Panc1 (cell line): Measurements from ENCODE around the gene PROSER1. TPM values are rescaled to one million over a fixed set of nuclear protein-coding genes. Genes with fewer than 3 reads are reported as not detected.

Experiments used
- ATAC-seq: fragments of 200-7000 bp; cut with Tn5 transposase; 2 replicates; pipeline ENCODE4 v1.9.1; 2020; ENCODE audit warnings: mild to moderate bottlenecking, moderate library complexity
- BruUV-seq: library from RNA; stranded (reverse); fragments of 400-500 nt; replicated peaks from 2 replicates; lab custom pipeline; 2021; lab: Mats Ljungman, UMichigan
- CTCF ChIA-PET: fragments of 300-600 bp; sonication (Branson Sonifier 250); formaldehyde crosslinking; loops from one replicate; lab custom pipeline; 2022; ENCODE audit warnings: antibody characterized with exemption; lab: Charles Lee
- POLR2A ChIA-PET: fragments of 300-600 bp; sonication (Branson Sonifier 250); formaldehyde crosslinking; loops from one replicate; lab custom pipeline; 2022; ENCODE audit warnings: antibody characterized with exemption; lab: Charles Lee
- DNase-seq: peaks from one replicate; pipeline ENCODE4 v3.0.0-alpha.2; 2010; ENCODE audit warnings: low read depth, low spot score
- H3K27ac ChIP-seq: 2 replicates; pipeline ENCODE4 v1.5.1; 2011; ENCODE audit warnings: mild to moderate bottlenecking, low read length, inconsistent platforms
- H3K27me3 ChIP-seq: fragments of 200-500 bp; sonication (Bioruptor generic); 2 replicates; pipeline ENCODE4 v1.6.0; 2014; ENCODE audit warnings: low read length, inconsistent platforms; ENCODE audit not compliant: control insufficient read depth, insufficient read depth
- H3K36me3 ChIP-seq: fragments of 200-500 bp; sonication (Bioruptor generic); 2 replicates; pipeline ENCODE4 v1.5.1; 2014; ENCODE audit warnings: inconsistent platforms, mild to moderate bottlenecking, low read length, moderate library complexity; ENCODE audit not compliant: control insufficient read depth, insufficient read depth
- H3K4me1 ChIP-seq: 2 replicates; pipeline ENCODE4 v1.5.1; 2011; ENCODE audit warnings: inconsistent platforms, mild to moderate bottlenecking, low read length, moderate library complexity; ENCODE audit not compliant: control insufficient read depth, insufficient read depth
- H3K4me3 ChIP-seq, 2 experiments: 2 replicates each; pipeline ENCODE4 v1.5.1; 2011 to 2012; ENCODE audit warnings: low read depth in 2 of 2, low read length in 2 of 2, mild to moderate bottlenecking in 2 of 2, inconsistent platforms in 1 of 2, moderate library complexity in 1 of 2
- H3K9me3 ChIP-seq: fragments of 200-500 bp; sonication (Bioruptor generic); 2 replicates; pipeline ENCODE4 v1.5.1; 2014; ENCODE audit warnings: low read depth, mild to moderate bottlenecking, inconsistent platforms, low read length, moderate library complexity; ENCODE audit not compliant: control insufficient read depth, insufficient read depth
- CTCF ChIP-seq: fragments of 450-650 bp; IDR thresholded peaks from 2 replicates; pipeline ENCODE4 v1.5.1; 2017; ENCODE audit warnings: mild to moderate bottlenecking
- POLR2AphosphoS5 ChIP-seq: IDR thresholded peaks from 2 replicates; pipeline ENCODE4 v1.6.1; 2012; ENCODE audit warnings: mild to moderate bottlenecking, low read depth, low read length, moderate library complexity
- SIN3A ChIP-seq: IDR thresholded peaks from 2 replicates; pipeline ENCODE4 v1.6.1; 2012; ENCODE audit warnings: low read depth, mild to moderate bottlenecking, low read length, moderate library complexity, borderline replicate concordance; ENCODE audit not compliant: insufficient read depth
- TCF7L2 ChIP-seq: IDR thresholded peaks from 2 replicates; pipeline ENCODE4 v1.6.1; 2011; ENCODE audit warnings: mild to moderate bottlenecking, low read depth, low read length, inconsistent platforms
- in situ Hi-C: cut with HindIII; loops from 2 replicates; pipeline ENCODE4 v1.10.0; 2016; ENCODE audit warnings: low sequenced_read_pairs, low pct_unique_long_range_greater_than_20kb
- intact Hi-C: fragments of 100-400 bp; cut with micrococcal nuclease; formaldehyde crosslinking; loops from one replicate; pipeline ENCODE4 v1.10.0; 2022; ENCODE audit not compliant: unreplicated experiment
- total RNA-seq: library from RNA; stranded (reverse); gene quantifications from one replicate; pipeline ENCODE4 v1.2.1, GENCODE V29; 2021; ENCODE audit not compliant: unreplicated experiment
- TF ChIP-seq, protein P1 (sequence below), 2 experiments: IDR thresholded peaks; 2 replicates each; pipeline ENCODE4 v1.6.1; 2011 to 2012; ENCODE audit warnings: low read depth in 2 of 2, control low read depth in 1 of 2, low read length in 1 of 2, mild to moderate bottlenecking in 1 of 2, moderate library complexity in 1 of 2; ENCODE audit not compliant: insufficient read depth in 1 of 2

The PROSER1 gene
- total RNA-seq, 1 experiment from 2014 or later: 24.7 TPM

- Histone ChIP-seq H3K4me3 (no peak overlapping the region), H3K36me3 (peaks cover 17% of the 10 kb centered on the region), H3K4me1 (no peaks in the 10 kb centered on the region), H3K27ac (no peak overlapping the region), H3K27me3 (no peaks in the 10 kb centered on the region), H3K9me3 (no peaks in the 10 kb centered on the region)
- DNase-seq: no peak
- ATAC-seq: no peak
- ChIA-PET CTCF (no interaction called here), POLR2A (interaction anchor here (0.6 kb wide), 1 partner anchor 10 kb away, joined by 4 read pairs; no protein-coding TSS in a partner anchor)
- intact Hi-C loops: no loop called here
- in situ Hi-C loops: no loop called here
- TF ChIP-seq SIN3A (no peak), TCF7L2 (no peak), CTCF (no peak), POLR2AphosphoS5 (no peak)
- TF ChIP-seq, protein P1, sequence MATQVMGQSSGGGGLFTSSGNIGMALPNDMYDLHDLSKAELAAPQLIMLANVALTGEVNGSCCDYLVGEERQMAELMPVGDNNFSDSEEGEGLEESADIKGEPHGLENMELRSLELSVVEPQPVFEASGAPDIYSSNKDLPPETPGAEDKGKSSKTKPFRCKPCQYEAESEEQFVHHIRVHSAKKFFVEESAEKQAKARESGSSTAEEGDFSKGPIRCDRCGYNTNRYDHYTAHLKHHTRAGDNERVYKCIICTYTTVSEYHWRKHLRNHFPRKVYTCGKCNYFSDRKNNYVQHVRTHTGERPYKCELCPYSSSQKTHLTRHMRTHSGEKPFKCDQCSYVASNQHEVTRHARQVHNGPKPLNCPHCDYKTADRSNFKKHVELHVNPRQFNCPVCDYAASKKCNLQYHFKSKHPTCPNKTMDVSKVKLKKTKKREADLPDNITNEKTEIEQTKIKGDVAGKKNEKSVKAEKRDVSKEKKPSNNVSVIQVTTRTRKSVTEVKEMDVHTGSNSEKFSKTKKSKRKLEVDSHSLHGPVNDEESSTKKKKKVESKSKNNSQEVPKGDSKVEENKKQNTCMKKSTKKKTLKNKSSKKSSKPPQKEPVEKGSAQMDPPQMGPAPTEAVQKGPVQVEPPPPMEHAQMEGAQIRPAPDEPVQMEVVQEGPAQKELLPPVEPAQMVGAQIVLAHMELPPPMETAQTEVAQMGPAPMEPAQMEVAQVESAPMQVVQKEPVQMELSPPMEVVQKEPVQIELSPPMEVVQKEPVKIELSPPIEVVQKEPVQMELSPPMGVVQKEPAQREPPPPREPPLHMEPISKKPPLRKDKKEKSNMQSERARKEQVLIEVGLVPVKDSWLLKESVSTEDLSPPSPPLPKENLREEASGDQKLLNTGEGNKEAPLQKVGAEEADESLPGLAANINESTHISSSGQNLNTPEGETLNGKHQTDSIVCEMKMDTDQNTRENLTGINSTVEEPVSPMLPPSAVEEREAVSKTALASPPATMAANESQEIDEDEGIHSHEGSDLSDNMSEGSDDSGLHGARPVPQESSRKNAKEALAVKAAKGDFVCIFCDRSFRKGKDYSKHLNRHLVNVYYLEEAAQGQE (IDR thresholded peaks at IDR 0.05; ENCODE audit: insufficient read depth in 1 of 2, low read depth in 2 of 2, low read length in 1 of 2): no peak
- BruUV-seq: no TSS peak
These were observed 14.6 kb downstream of the PROSER1 start for GRCh38 chr13:39023316-39023715.

- Histone ChIP-seq H3K27ac (no peak overlapping the region), H3K4me3 (no peak overlapping the region), H3K36me3 (peaks cover 18% of the 10 kb centered on the region), H3K4me1 (no peaks in the 10 kb centered on the region), H3K27me3 (no peaks in the 10 kb centered on the region), H3K9me3 (no peaks in the 10 kb centered on the region)
- intact Hi-C loops: no loop called here
- in situ Hi-C loops: no loop called here
- CTCF ChIA-PET: no interaction called here
- POLR2A ChIA-PET: no interaction called here
- no peak for DNase-seq
- TF ChIP-seq POLR2AphosphoS5: no peak
- TF ChIP-seq SIN3A: no peak
- TF ChIP-seq, protein P1 (IDR thresholded peaks at IDR 0.05; ENCODE audit: insufficient read depth in 1 of 2, low read depth in 2 of 2, low read length in 1 of 2): no peak
- no peak for TF ChIP-seq CTCF
- TF ChIP-seq TCF7L2: no peak
- no TSS peak for BruUV-seq
- ATAC-seq: no peak
These were observed 16.9 kb downstream of the PROSER1 start for GRCh38 chr13:39020853-39021462.
